ENCODE results near the gene KIF15. TPM values are rescaled to one million over a fixed set of nuclear protein-coding genes. Genes with fewer than 3 reads are reported as not detected.
A peak's percentile ranks its signal among the peaks of the same experiment; 100 is the strongest.
"Not testable (repeated sequence)": the region's sequence is repeated elsewhere in the genome, so short reads cannot be mapped to it uniquely, and the experiment has no call there.

The KIF15 gene
- total and polyA plus RNA-seq, 8 donors: 0.45 to 9.3 (median 2.5) TPM

- H3K27me3 ChIP-seq: no peaks in the 10 kb centered on the region
- H3K9me3 ChIP-seq: no peaks in the 10 kb centered on the region
- DNase-seq: no peak
- H3K27ac ChIP-seq: no peak overlapping the region
- WGBS, 5 donors: 93 to 99% (median 97%) methylated on average over 2 of the region's 2 CpGs
- TF ChIP-seq, protein P1, sequence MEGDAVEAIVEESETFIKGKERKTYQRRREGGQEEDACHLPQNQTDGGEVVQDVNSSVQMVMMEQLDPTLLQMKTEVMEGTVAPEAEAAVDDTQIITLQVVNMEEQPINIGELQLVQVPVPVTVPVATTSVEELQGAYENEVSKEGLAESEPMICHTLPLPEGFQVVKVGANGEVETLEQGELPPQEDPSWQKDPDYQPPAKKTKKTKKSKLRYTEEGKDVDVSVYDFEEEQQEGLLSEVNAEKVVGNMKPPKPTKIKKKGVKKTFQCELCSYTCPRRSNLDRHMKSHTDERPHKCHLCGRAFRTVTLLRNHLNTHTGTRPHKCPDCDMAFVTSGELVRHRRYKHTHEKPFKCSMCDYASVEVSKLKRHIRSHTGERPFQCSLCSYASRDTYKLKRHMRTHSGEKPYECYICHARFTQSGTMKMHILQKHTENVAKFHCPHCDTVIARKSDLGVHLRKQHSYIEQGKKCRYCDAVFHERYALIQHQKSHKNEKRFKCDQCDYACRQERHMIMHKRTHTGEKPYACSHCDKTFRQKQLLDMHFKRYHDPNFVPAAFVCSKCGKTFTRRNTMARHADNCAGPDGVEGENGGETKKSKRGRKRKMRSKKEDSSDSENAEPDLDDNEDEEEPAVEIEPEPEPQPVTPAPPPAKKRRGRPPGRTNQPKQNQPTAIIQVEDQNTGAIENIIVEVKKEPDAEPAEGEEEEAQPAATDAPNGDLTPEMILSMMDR (IDR thresholded peaks at IDR 0.05): no peak
- intact Hi-C loops (cut with DNase I; ENCODE audit: low total_unique reads): no loop called here
- no peaks in the 10 kb centered on the region for H3K36me3 ChIP-seq
- no peak overlapping the region for H3K4me3 ChIP-seq
- H3K4me1 ChIP-seq: no peaks in the 10 kb centered on the region
These were observed 44.4 kb downstream of the KIF15 start for GRCh38 chr3:44805960-44806359.

- H3K27ac ChIP-seq: no peak overlapping the region
- 93 to 97% (median 95%) methylated on average over 6 of the region's 6 CpGs for WGBS, 5 donors
These were observed 53.2 kb downstream of the KIF15 start for GRCh38 chr3:44814751-44815150.

GRCh38 chr3:44816334-44816733 lies 54.7 kb downstream of the KIF15 start:
- H3K36me3 ChIP-seq; intact Hi-C loops (cut with DNase I; ENCODE audit: low total_unique reads); H3K4me1 ChIP-seq; H3K27ac ChIP-seq; DNase-seq; H3K9me3 ChIP-seq; H3K27me3 ChIP-seq; H3K4me3 ChIP-seq: not testable (repeated sequence)
- 91 to 99% (median 98%) methylated on average over 2 of the region's 2 CpGs for WGBS, 5 donors

More at GRCh38 chr3:44814751-44815150, 53.2 kb downstream of the KIF15 start:
- Histone ChIP-seq H3K27me3 (no peaks in the 10 kb centered on the region), H3K9me3 (peaks cover 0 to 4% (median 0%) of the 10 kb centered on the region in 4 donors), H3K4me1 (no peaks in the 10 kb centered on the region), H3K36me3 (peaks cover 0 to 6% (median 0%) of the 10 kb centered on the region in 4 donors), H3K4me3 (no peak overlapping the region)
- DNase-seq: no peak
- TF ChIP-seq, protein P1 (IDR thresholded peaks at IDR 0.05): no peak
- no peak for TF ChIP-seq EP300 (IDR thresholded peaks at IDR 0.05)
- TF ChIP-seq POLR2A (IDR thresholded peaks at IDR 0.05): no peak
- no peak for TF ChIP-seq POLR2AphosphoS5 (IDR thresholded peaks at IDR 0.05)
- intact Hi-C loops (cut with DNase I; ENCODE audit: low total_unique reads): no loop called here

GRCh38 chr3:44821206-44821605 lies 59.6 kb downstream of the KIF15 start:
- DNase-seq; H3K27ac ChIP-seq; H3K36me3 ChIP-seq; H3K4me3 ChIP-seq; intact Hi-C loops (cut with DNase I; ENCODE audit: low total_unique reads); H3K4me1 ChIP-seq; H3K9me3 ChIP-seq; H3K27me3 ChIP-seq: not testable (repeated sequence)
- WGBS, 5 donors: 92 to 100% (median 97%) methylated on average over 9 to 34 of the region's 34 CpGs

GRCh38 chr3:44825264-44825925 lies 63.8 kb downstream of the KIF15 start:
- intact Hi-C loops (cut with DNase I; ENCODE audit: low total_unique reads): no loop called here
- WGBS, 5 donors: 87 to 93% (median 91%) methylated on average over 2 of the region's 2 CpGs
- Histone ChIP-seq H3K9me3 (no peaks in the 10 kb centered on the region), H3K27me3 (no peaks in the 10 kb centered on the region), H3K27ac (no peak overlapping the region), H3K4me1 (no peaks in the 10 kb centered on the region), H3K4me3 (no peak overlapping the region), H3K36me3 (peaks cover 0 to 5% (median 0%) of the 10 kb centered on the region in 4 donors)
- TF ChIP-seq POLR2A (IDR thresholded peaks at IDR 0.05) (no peak), EP300 (IDR thresholded peaks at IDR 0.05) (no peak), POLR2AphosphoS5 (IDR thresholded peaks at IDR 0.05) (no peak)
- TF ChIP-seq, protein P1 (IDR thresholded peaks at IDR 0.05): no peak
- DNase-seq: peak in 1 of 2 donors; percentile 32

Measured in stomach (tissue), 9 donors.